ENCODE measurements around the gene ATOH8.

DNA sequence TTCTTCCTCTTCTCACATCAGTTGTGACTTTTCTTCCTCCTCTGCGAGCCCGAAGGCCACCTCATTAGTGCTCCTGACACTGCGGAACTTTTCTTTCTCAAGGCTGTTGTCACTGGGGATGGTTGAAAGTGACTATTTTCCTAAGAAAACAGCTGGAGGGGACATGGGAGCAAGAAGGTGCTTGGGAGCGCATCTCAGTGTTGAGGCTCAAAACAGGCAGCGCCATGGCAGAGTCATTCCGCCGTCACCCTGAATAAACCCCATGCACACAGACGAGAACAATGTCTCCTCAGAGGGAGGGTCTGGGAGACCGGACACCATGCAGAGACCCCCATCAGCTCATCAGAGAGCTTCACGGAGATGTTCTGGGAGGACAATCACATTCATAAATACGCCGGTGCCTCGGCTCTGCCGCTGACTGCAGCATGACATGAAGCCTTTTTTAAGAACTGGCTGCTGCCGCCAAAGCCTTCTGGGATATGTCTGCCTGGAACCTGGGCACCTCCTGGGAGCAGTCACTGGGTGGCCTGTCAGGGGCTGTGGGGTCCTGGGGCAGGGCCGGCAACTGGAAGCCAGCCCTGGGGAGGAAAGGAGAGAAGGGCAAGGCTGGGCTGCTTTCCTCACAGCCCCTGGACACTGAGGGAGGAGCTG is 19.2 kb downstream of the ATOH8 start:
- TF ChIP-seq, protein P1, sequence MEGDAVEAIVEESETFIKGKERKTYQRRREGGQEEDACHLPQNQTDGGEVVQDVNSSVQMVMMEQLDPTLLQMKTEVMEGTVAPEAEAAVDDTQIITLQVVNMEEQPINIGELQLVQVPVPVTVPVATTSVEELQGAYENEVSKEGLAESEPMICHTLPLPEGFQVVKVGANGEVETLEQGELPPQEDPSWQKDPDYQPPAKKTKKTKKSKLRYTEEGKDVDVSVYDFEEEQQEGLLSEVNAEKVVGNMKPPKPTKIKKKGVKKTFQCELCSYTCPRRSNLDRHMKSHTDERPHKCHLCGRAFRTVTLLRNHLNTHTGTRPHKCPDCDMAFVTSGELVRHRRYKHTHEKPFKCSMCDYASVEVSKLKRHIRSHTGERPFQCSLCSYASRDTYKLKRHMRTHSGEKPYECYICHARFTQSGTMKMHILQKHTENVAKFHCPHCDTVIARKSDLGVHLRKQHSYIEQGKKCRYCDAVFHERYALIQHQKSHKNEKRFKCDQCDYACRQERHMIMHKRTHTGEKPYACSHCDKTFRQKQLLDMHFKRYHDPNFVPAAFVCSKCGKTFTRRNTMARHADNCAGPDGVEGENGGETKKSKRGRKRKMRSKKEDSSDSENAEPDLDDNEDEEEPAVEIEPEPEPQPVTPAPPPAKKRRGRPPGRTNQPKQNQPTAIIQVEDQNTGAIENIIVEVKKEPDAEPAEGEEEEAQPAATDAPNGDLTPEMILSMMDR (IDR thresholded peaks at IDR 0.05) = no peak
- no peak for TF ChIP-seq POLR2A (IDR thresholded peaks at IDR 0.05)

All from heart left ventricle (tissue), 13 donors.